Gastroesophageal sphincter (tissue), 3 donors: ENCODE data around the gene KANK4.

Source experiments
- CTCF ChIP-seq, 4 experiments: fragments of 200-600 bp in 2 of 4; fragments of 450-650 bp in 2 of 4; sonication (generic) in 1 of 4; IDR thresholded peaks; one replicate each; pipeline ENCODE4 v1.5.1; 2017 to 2019; ENCODE audit warnings: antibody characterized with exemption in 4 of 4, mild to moderate bottlenecking in 2 of 4, moderate library complexity in 2 of 4
- EP300 ChIP-seq: sonication (generic); formaldehyde crosslinking; IDR thresholded peaks from one replicate; pipeline ENCODE4 v1.6.1; 2017; ENCODE audit warnings: antibody characterized with exemption, mild to moderate bottlenecking
- POLR2A ChIP-seq, 2 donors: fragments of 450-650 bp; IDR thresholded peaks; one replicate each; pipeline ENCODE4 v1.6.1; 2017; ENCODE audit warnings: antibody characterized with exemption in 2 of 2, mild to moderate bottlenecking in 2 of 2, moderate library complexity in 1 of 2

- no peak for TF ChIP-seq CTCF (IDR thresholded peaks at IDR 0.05)
- TF ChIP-seq EP300: no peak
- no peak for TF ChIP-seq POLR2A (IDR thresholded peaks at IDR 0.05)
Observed at GRCh38 chr1:62230718-62231117, 88.5 kb downstream of the KANK4 start.
